B cell (primary cell): ENCODE data around the gene TTLL11. TPM values are rescaled to one million over a fixed set of nuclear protein-coding genes. Genes with fewer than 3 reads are reported as not detected.

Experiments used
- ATAC-seq: fragments of 200-7000 bp; cut with Tn5 transposase; one replicate; pipeline ENCODE4 v1.10.0; 2021; ENCODE audit warnings: low read depth, mild to moderate bottlenecking, moderate number of reproducible peaks, moderate library complexity
- CTCF ChIA-PET: fragments of 350-600 bp; sonication (Branson Sonifier 250); formaldehyde crosslinking; loops from one replicate; lab custom pipeline; 2021; ENCODE audit warnings: antibody characterized with exemption, inconsistent platforms; lab: Charles Lee
- POLR2A ChIA-PET: fragments of 350-600 bp; sonication (Branson Sonifier 250); formaldehyde crosslinking; loops from one replicate; lab custom pipeline; 2021; ENCODE audit warnings: antibody characterized with exemption; lab: Charles Lee
- DNase-seq: peaks from one replicate; pipeline ENCODE4 v3.0.0; 2013
- H2AFZ ChIP-seq: 2 replicates; pipeline ENCODE4 v1.6.1; 2012; ENCODE audit warnings: mild to moderate bottlenecking, low read depth, low read length; ENCODE audit not compliant: insufficient read depth, poor library complexity, severe bottlenecking
- H3K27ac ChIP-seq, 2 donors: 1 replicate in 1 of 2; 2 replicates in 1 of 2; pipeline ENCODE4 v1.5.1; 2012 to 2013; ENCODE audit warnings: low read length in 2 of 2, mild to moderate bottlenecking in 2 of 2, moderate library complexity in 1 of 2
- H3K27me3 ChIP-seq, 4 experiments: fragments of 200-600 bp in 1 of 4; sonication (generic) in 1 of 4; replicated peaks in 1 of 4; 1 replicate in 2 of 4; 2 replicates in 2 of 4; pipeline versions ENCODE4 v1.6.1 to v1.7.0; 2013 to 2016; ENCODE audit warnings: low read length in 3 of 4, mild to moderate bottlenecking in 2 of 4, mixed read lengths in 1 of 4, moderate library complexity in 1 of 4; ENCODE audit not compliant: insufficient read depth in 4 of 4, control insufficient read depth in 3 of 4; ENCODE audit errors: control extremely low read depth in 1 of 4
- H3K36me3 ChIP-seq, 2 experiments: replicated peaks in 1 of 2; 1 replicate in 1 of 2; 2 replicates in 1 of 2; pipeline versions ENCODE4 v1.6.1 to v1.7.1; 2013; ENCODE audit warnings: low read length in 1 of 2; ENCODE audit not compliant: insufficient read depth in 2 of 2, control insufficient read depth in 1 of 2; ENCODE audit errors: control extremely low read depth in 1 of 2, extremely low read depth in 1 of 2
- H3K4me1 ChIP-seq, 2 donors: fragments of 200-600 bp in 1 of 2; sonication (generic) in 1 of 2; 1 replicate in 1 of 2; 2 replicates in 1 of 2; pipeline versions ENCODE4 v1.5.1 to v1.6.1; 2013 to 2017; ENCODE audit warnings: low read length in 2 of 2; ENCODE audit not compliant: control insufficient read depth in 2 of 2, insufficient read depth in 2 of 2
- H3K4me2 ChIP-seq: replicated peaks from 2 replicates; pipeline ENCODE3; 2012; ENCODE audit warnings: mild to moderate bottlenecking, low read depth, low read length; ENCODE audit not compliant: poor library complexity, severe bottlenecking
- H3K4me3 ChIP-seq, 5 experiments: fragments of 200-600 bp in 1 of 5; sonication (generic) in 1 of 5; 1 replicate in 3 of 5; 2 replicates in 2 of 5; pipeline versions ENCODE4 v1.5.1 to v1.7.0; 2011 to 2016; ENCODE audit warnings: low read length in 4 of 5, mild to moderate bottlenecking in 4 of 5, low read depth in 2 of 5, control low read depth in 1 of 5, moderate library complexity in 1 of 5; ENCODE audit not compliant: insufficient read depth in 1 of 5; ENCODE audit errors: control extremely low read depth in 1 of 5, extremely low read depth in 1 of 5
- H3K79me2 ChIP-seq: fragments of 200-600 bp; sonication (generic); one replicate; pipeline ENCODE4 v1.6.0; 2016; ENCODE audit warnings: low read length; ENCODE audit not compliant: control insufficient read depth, insufficient read depth
- H3K9ac ChIP-seq: fragments of 200-600 bp; sonication (generic); 2 replicates; pipeline ENCODE4 v1.6.1; 2017; ENCODE audit warnings: mild to moderate bottlenecking, low read length, moderate library complexity
- H3K9me3 ChIP-seq, 3 donors: one replicate each; pipeline versions ENCODE4 v1.6.1 to v1.7.1; 2013; ENCODE audit warnings: low read length in 2 of 3; ENCODE audit not compliant: control insufficient read depth in 2 of 3, insufficient read depth in 1 of 3; ENCODE audit errors: control extremely low read depth in 1 of 3
- H4K20me1 ChIP-seq: 2 replicates; pipeline ENCODE4 v1.6.0; 2012; ENCODE audit warnings: mild to moderate bottlenecking, low read length; ENCODE audit not compliant: insufficient read depth, control insufficient read depth, poor library complexity, severe bottlenecking
- H3K27ac Mint-ChIP-seq: one replicate; pipeline ENCODE4 v1.8.0; 2021; ENCODE audit warnings: mixed read lengths
- H3K27me3 Mint-ChIP-seq: one replicate; pipeline ENCODE4 v1.8.0; 2021; ENCODE audit warnings: mixed read lengths
- H3K4me1 Mint-ChIP-seq: one replicate; pipeline ENCODE4 v1.8.0; 2021; ENCODE audit warnings: mixed read lengths
- H3K4me3 Mint-ChIP-seq: one replicate; pipeline ENCODE4 v1.8.0; 2021; ENCODE audit warnings: mixed read lengths
- H3K9me3 Mint-ChIP-seq: one replicate; pipeline ENCODE4 v1.8.0; 2022; ENCODE audit warnings: mixed read lengths; ENCODE audit not compliant: insufficient read depth
- CTCF ChIP-seq: fragments of 200-600 bp; IDR thresholded peaks from one replicate; pipeline ENCODE4 v1.8.0; 2022; ENCODE audit warnings: antibody characterized with exemption, mild to moderate bottlenecking
- EZH2 ChIP-seq: IDR thresholded peaks from 2 replicates; pipeline ENCODE4 v1.6.1; 2012; ENCODE audit warnings: borderline replicate concordance, low read depth, mild to moderate bottlenecking, moderate library complexity, low read length; ENCODE audit not compliant: insufficient read depth, poor library complexity, severe bottlenecking
- WGBS: methylation state at CpG from one replicate; pipeline ENCODE4 v1.1.5; 2013; ENCODE audit warnings: missing lambda C conversion rate; ENCODE audit not compliant: insufficient coverage; 5-methylcytosine and 5-hydroxymethylcytosine counted together
- intact Hi-C: fragments of 100-400 bp; cut with micrococcal nuclease; formaldehyde crosslinking; loops from one replicate; pipeline ENCODE4 v1.10.0; 2022
- polyA plus RNA-seq: library from polyadenylated mRNA; depleted of rRNA; stranded (reverse); fragments of >200 nt; gene quantifications from 2 replicates; pipeline ENCODE4 v1.2.3, GENCODE V29; 2012
- total RNA-seq, 2 donors: library from RNA; stranded (reverse); fragments of 120-200 nt in 1 of 2; gene quantifications; 1 replicate in 1 of 2; 2 replicates in 1 of 2; pipeline versions ENCODE4 v1.2.3 to v1.2.4, GENCODE V29; 2013 to 2022

Gene TTLL11
- total and polyA plus RNA-seq, 2 donors (not counting 1 experiment from before 2014, with no cell fraction given): 3.6 to 3.8 TPM

GRCh38 chr9:121896545-121896943 lies 196.6 kb downstream of the TTLL11 start:
- ATAC-seq (no peak), DNase-seq (no peak)
- CTCF ChIA-PET: no interaction called here
- TF ChIP-seq CTCF (no peak), EZH2 (no peak)
- 79% methylated on average over 24 of the region's 27 CpGs for WGBS
- peaks cover 0 to 7% (median 6%) of the 10 kb centered on the region in 3 donors for H3K9me3 ChIP-seq
- H3K9ac ChIP-seq: no peak overlapping the region
- no peaks in the 10 kb centered on the region for H3K4me1 ChIP-seq
- no peak overlapping the region for H2AFZ ChIP-seq
- no peaks in the 10 kb centered on the region for H3K27me3 Mint-ChIP-seq
- H3K27ac ChIP-seq: no peak overlapping the region
- no peaks in the 10 kb centered on the region for H3K79me2 ChIP-seq
- H3K9me3 Mint-ChIP-seq: peaks cover 6% of the 10 kb centered on the region
- H3K4me2 ChIP-seq: no peak overlapping the region
- intact Hi-C loops: no loop called here
- no peaks in the 10 kb centered on the region for H3K36me3 ChIP-seq
- POLR2A ChIA-PET: no interaction called here
- no peak overlapping the region for H3K4me3 ChIP-seq
- no peak overlapping the region for H3K4me3 Mint-ChIP-seq
- no peaks in the 10 kb centered on the region for H3K27me3 ChIP-seq
- peaks cover 5% of the 10 kb centered on the region for H3K4me1 Mint-ChIP-seq
- H3K27ac Mint-ChIP-seq: peak overlapping the region; percentile 13
- no peaks in the 10 kb centered on the region for H4K20me1 ChIP-seq

GRCh38 chr9:121895818-121896544 lies 197.1 kb downstream of the TTLL11 start:
- Histone ChIP-seq H2AFZ (no peak overlapping the region), H4K20me1 (no peaks in the 10 kb centered on the region), H3K9ac (no peak overlapping the region), H3K4me1 (no peaks in the 10 kb centered on the region), H3K27me3 (no peaks in the 10 kb centered on the region), H3K4me3 (no peak overlapping the region), H3K36me3 (no peaks in the 10 kb centered on the region), H3K9me3 (peaks cover 0 to 7% (median 6%) of the 10 kb centered on the region in 3 donors), H3K79me2 (no peaks in the 10 kb centered on the region), H3K27ac (no peak overlapping the region), H3K4me2 (no peak overlapping the region)
- Mint-ChIP-seq H3K27me3 (no peaks in the 10 kb centered on the region), H3K4me3 (no peak overlapping the region), H3K9me3 (peaks cover 6% of the 10 kb centered on the region), H3K27ac (no peak overlapping the region), H3K4me1 (peaks cover 5% of the 10 kb centered on the region)
- DNase-seq (no peak), ATAC-seq (no peak)
- intact Hi-C loops: no loop called here
- WGBS: 78% methylated on average over 12 of the region's 12 CpGs
- ChIA-PET POLR2A (no interaction called here), CTCF (no interaction called here)
- TF ChIP-seq EZH2: no peak
- TF ChIP-seq CTCF: no peak
